K562 (cell line): Measurements from ENCODE around the gene GPX7. TPM values are rescaled to one million over a fixed set of nuclear protein-coding genes. Genes with fewer than 3 reads are reported as not detected.

Experiments
- ATAC-seq: fragments of 200-7000 bp; cut with Tn5 transposase; 3 replicates; pipeline ENCODE4 v1.9.1; 2020; ENCODE audit warnings: moderate library complexity
- BruUV-seq: library from RNA; stranded (reverse); fragments of 400-500 nt; replicated peaks from 2 replicates; lab custom pipeline; 2021; lab: Mats Ljungman, UMichigan
- CTCF ChIA-PET: fragments of 300-600 bp; formaldehyde crosslinking; extraction: SDS; loops from one replicate; lab custom pipeline; 2021; ENCODE audit warnings: low intra/inter-chr PET ratio; lab: Yijun Ruan, JAX
- POLR2A ChIA-PET: fragments of 300-600, 350-650 bp; sonication (Branson Sonifier 250); formaldehyde crosslinking; extraction: SDS; loops from one replicate; lab custom pipeline; 2021; ENCODE audit warnings: antibody characterized with exemption, inconsistent platforms; lab: Yijun Ruan, JAX
- DNase-seq, 4 experiments: peaks; one replicate each; pipeline versions ENCODE4 v3.0.0 to v3.0.0-alpha.2; 2011 to 2018; ENCODE audit warnings: low spot score in 3 of 4, mixed read lengths in 3 of 4; ENCODE audit errors: extremely low read depth in 1 of 4
- FAIRE-seq: peaks from 2 replicates; lab custom pipeline; 2011; peaks lifted over from hg19 to GRCh38; lab: Jason Lieb, UNC
- H2AFZ ChIP-seq: 2 replicates; pipeline ENCODE4 v1.6.0; 2011; ENCODE audit warnings: low read depth, low read length, control low read depth, inconsistent platforms
- H3K27ac ChIP-seq: fragments of 200-600 bp; 3 replicates; pipeline ENCODE4 v1.8.0; 2011; ENCODE audit warnings: low read depth, mild to moderate bottlenecking, control low read depth, inconsistent platforms, low read length, moderate library complexity, mixed read lengths; ENCODE audit errors: extremely low read depth
- H3K27me3 ChIP-seq, 2 experiments: fragments of 300-600 bp in 1 of 2; 2 replicates in 1 of 2; 3 replicates in 1 of 2; pipeline versions ENCODE4 v1.6.0 to v1.8.0; 2011; ENCODE audit warnings: inconsistent platforms in 2 of 2, low read length in 2 of 2, mild to moderate bottlenecking in 1 of 2, mixed read lengths in 1 of 2, moderate library complexity in 1 of 2; ENCODE audit not compliant: control insufficient read depth in 2 of 2, insufficient read depth in 2 of 2
- H3K36me3 ChIP-seq: fragments of 300-600 bp; 3 replicates; pipeline ENCODE4 v1.8.0; 2011; ENCODE audit warnings: mild to moderate bottlenecking, low read length, inconsistent platforms; ENCODE audit not compliant: control insufficient read depth, insufficient read depth
- H3K4me1 ChIP-seq, 2 experiments: fragments of 200-600 bp in 1 of 2; replicated peaks in 1 of 2; 2 replicates in 1 of 2; 3 replicates in 1 of 2; pipeline versions ENCODE4 v1.5.1 to v1.8.0; 2011; ENCODE audit warnings: inconsistent platforms in 2 of 2, low read length in 2 of 2, mild to moderate bottlenecking in 1 of 2, mixed read lengths in 1 of 2, moderate library complexity in 1 of 2; ENCODE audit not compliant: control insufficient read depth in 2 of 2, insufficient read depth in 2 of 2
- H3K4me2 ChIP-seq: 2 replicates; pipeline ENCODE4 v1.6.1; 2011; ENCODE audit warnings: low read length, control low read depth, inconsistent platforms, mixed read lengths; ENCODE audit not compliant: insufficient read depth
- H3K4me3 ChIP-seq: fragments of 200-600 bp; sonication (generic), shearing (Covaris generic); 2 replicates; pipeline ENCODE4 v1.5.1; 2016; ENCODE audit warnings: control low read depth, inconsistent platforms
- H3K79me2 ChIP-seq: fragments of 200-600 bp; 3 replicates; pipeline ENCODE4 v1.8.0; 2011; ENCODE audit warnings: low read length, inconsistent platforms; ENCODE audit not compliant: control insufficient read depth, insufficient read depth
- H3K9ac ChIP-seq, 2 experiments: 2 replicates each; pipeline versions ENCODE4 v1.6.0 to v1.6.1; 2011; ENCODE audit warnings: low read depth in 2 of 2, low read length in 2 of 2, control low read depth in 1 of 2, inconsistent platforms in 1 of 2, mild to moderate bottlenecking in 1 of 2, mixed read lengths in 1 of 2; ENCODE audit not compliant: insufficient read depth in 1 of 2
- H3K9me1 ChIP-seq: one replicate; pipeline ENCODE4 v1.6.0; 2011; ENCODE audit warnings: inconsistent platforms, mild to moderate bottlenecking, low read length, moderate library complexity; ENCODE audit not compliant: control insufficient read depth, insufficient read depth
- H3K9me3 ChIP-seq: replicated peaks from 2 replicates; pipeline ENCODE4 v1.5.1; 2011; ENCODE audit warnings: low read depth, low read length, inconsistent platforms; ENCODE audit not compliant: control insufficient read depth, insufficient read depth
- H4K20me1 ChIP-seq: replicated peaks from 2 replicates; pipeline ENCODE4 v1.6.1; 2011; ENCODE audit warnings: low read length, inconsistent platforms, mixed read lengths; ENCODE audit not compliant: control insufficient read depth, insufficient read depth
- ARHGAP35 ChIP-seq: fragments of 450-650 bp; IDR thresholded peaks from 2 replicates; pipeline ENCODE4 v1.6.1; 2018; ENCODE audit not compliant: partially characterized antibody
- ATF7 ChIP-seq: fragments of 450-650 bp; IDR thresholded peaks from 2 replicates; pipeline ENCODE4 v1.7.1; 2014; ENCODE audit warnings: mild to moderate bottlenecking, moderate library complexity
- DMBX1 ChIP-seq: fragments of 250-450 bp; sonication (Bioruptor Pico); IDR thresholded peaks from 2 replicates; pipeline ENCODE4 v1.8.0; 2022; ENCODE audit warnings: inconsistent platforms, mild to moderate bottlenecking, moderate library complexity, borderline replicate concordance
- E4F1 ChIP-seq: fragments of 250-450 bp; sonication (Bioruptor Pico); IDR thresholded peaks from 2 replicates; pipeline ENCODE4 v1.5.0; 2021; ENCODE audit warnings: mild to moderate bottlenecking, borderline replicate concordance
- GTF2F1 ChIP-seq: IDR thresholded peaks from 2 replicates; pipeline ENCODE4 v1.6.1; 2011; ENCODE audit warnings: low read depth, low read length, improper control_type of control experiment
- KDM1A ChIP-seq, 2 experiments: fragments of 450-650 bp; IDR thresholded peaks; 2 replicates each; pipeline ENCODE4 v1.6.1; 2016; ENCODE audit warnings: mild to moderate bottlenecking in 2 of 2
- MTA2 ChIP-seq: fragments of 450-650 bp; IDR thresholded peaks from 2 replicates; pipeline ENCODE4 v1.6.1; 2016; ENCODE audit warnings: low read depth
- NFRKB ChIP-seq: fragments of 450-650 bp; IDR thresholded peaks from 2 replicates; pipeline ENCODE4 v1.6.1; 2016; ENCODE audit warnings: low read depth
- NR1H2 ChIP-seq: sonication (generic); formaldehyde crosslinking; IDR thresholded peaks from 2 replicates; pipeline ENCODE4 v1.4.0; 2020; ENCODE audit warnings: mild to moderate bottlenecking, missing genetic modification reagents
- POLR2AphosphoS5 ChIP-seq: IDR thresholded peaks from 2 replicates; pipeline ENCODE4 v1.6.1; 2011; ENCODE audit warnings: mild to moderate bottlenecking, low read depth, low read length, moderate library complexity; ENCODE audit not compliant: control insufficient read depth, insufficient read depth
- SIN3B ChIP-seq: fragments of 450-650 bp; IDR thresholded peaks from 2 replicates; pipeline ENCODE4 v1.6.1; 2017; ENCODE audit warnings: low read depth, mild to moderate bottlenecking, moderate library complexity
- TARDBP ChIP-seq: fragments of 450-650 bp; IDR thresholded peaks from 2 replicates; pipeline ENCODE4 v1.6.1; 2016
- WHSC1 ChIP-seq: IDR thresholded peaks from one replicate; pipeline ENCODE4 v1.6.1; 2012; ENCODE audit warnings: low read length, control low read depth, inconsistent platforms
- ZNF121 ChIP-seq: sonication (generic); formaldehyde crosslinking; conservative IDR thresholded peaks from 2 replicates; pipeline ENCODE4 v1.8.0; 2022; ENCODE audit warnings: missing genetic modification reagents
- ZNF212 ChIP-seq: fragments of 450-650 bp; formaldehyde crosslinking; IDR thresholded peaks from 2 replicates; pipeline ENCODE4 v1.4.0; 2020; ENCODE audit warnings: mild to moderate bottlenecking
- ZNF561 ChIP-seq: fragments of 450-650 bp; formaldehyde crosslinking; conservative IDR thresholded peaks from 2 replicates; pipeline ENCODE4 v1.4.0; 2020; ENCODE audit warnings: mild to moderate bottlenecking, moderate library complexity
- ZNF77 ChIP-seq: fragments of 250-450 bp; sonication (Bioruptor Pico); IDR thresholded peaks from 2 replicates; pipeline ENCODE4 v1.5.0; 2020
- WGBS: fragments of 100-300 bp; shearing (Covaris generic); methylation state at CpG from one replicate; pipeline ENCODE4 v1.1.6; 2016; ENCODE audit warnings: low coverage, mixed read lengths; ENCODE audit not compliant: insufficient coverage; ENCODE audit errors: missing lambda C conversion rate; 5-methylcytosine and 5-hydroxymethylcytosine counted together
- in situ Hi-C: fragments of 300-500 bp; cut with MboI; formaldehyde crosslinking; loops from 4 replicates; pipeline ENCODE4 v1.15.0; 2018; ENCODE audit warnings: inconsistent platforms, mixed read lengths
- intact Hi-C: fragments of 100-400 bp; cut with micrococcal nuclease; formaldehyde crosslinking; loops from 2 replicates; pipeline ENCODE4 v1.14.2; 2022
- polyA plus RNA-seq, 8 experiments: library from polyadenylated mRNA; depleted of rRNA in 4 of 8; stranded (reverse) in 5 of 8; unstranded in 3 of 8; fragments of >200 nt; fragmentation: Nextera tagmentation in 2 of 8; fragmentation: Illumina TruSeq in 1 of 8; extraction: Ambion mirVana in 2 of 8; extraction: Trizol in 1 of 8; gene quantifications; 2 replicates each; pipeline versions ENCODE4 v1.2.1 to v1.2.3, GENCODE V29; 2011 to 2014; ENCODE audit warnings: inconsistent platforms in 1 of 8, missing spikeins in 1 of 8
- total RNA-seq, 7 experiments: library from RNA; depleted of rRNA in 6 of 7; stranded (reverse); fragments of >200 nt in 6 of 7; fragmentation: Illumina TruSeq in 2 of 7; extraction: Trizol in 2 of 7; gene quantifications; 2 replicates each; pipeline versions ENCODE4 v1.2.1 to v1.2.3, GENCODE V29; 2011 to 2021; ENCODE audit warnings: low replicate concordance in 1 of 7
- TF ChIP-seq, protein P1 (sequence below): sonication (generic); formaldehyde crosslinking; IDR thresholded peaks from 2 replicates; pipeline ENCODE4 v1.8.0; 2022; ENCODE audit warnings: mild to moderate bottlenecking, missing genetic modification reagents, borderline replicate concordance
- TF ChIP-seq, protein P2 (sequence below): IDR thresholded peaks from 2 replicates; pipeline ENCODE4 v1.6.1; 2014; ENCODE audit warnings: antibody characterized with exemption

Gene GPX7
- total and polyA plus RNA-seq, 9 of the 15 experiments (the other 6 are each of a cell fraction or from before 2014, with no cell fraction given), result 0.08 TPM; not detected in 8

- TF ChIP-seq SIN3B, result no peak
- TF ChIP-seq ATF7, result 0 out of 2 replicates have a peak, but pooled peaks have one; percentile 33
- TF ChIP-seq MTA2, result no peak
Observed at GRCh38 chr1:52574594-52574993, 27.6 kb upstream of the GPX7 start (continued).

- no peaks in the 10 kb centered on the region; a peak in 1 of 5 replicates for H3K4me1 ChIP-seq
- ChIA-PET POLR2A (interaction anchor here (0.6 to 1.2 kb wide), 2 partner anchors 16 to 37 kb away, joined by 3 to 4 read pairs; no protein-coding TSS in a partner anchor), CTCF (no interaction called here)
- in situ Hi-C loops, result no loop called here
- BruUV-seq, result no TSS peak
- FAIRE-seq (no peak), DNase-seq (no peak), ATAC-seq (no peak)
- H3K4me3 ChIP-seq, result no peak overlapping the region
- no peak overlapping the region for H3K9ac ChIP-seq
- no peaks in the 10 kb centered on the region for H3K36me3 ChIP-seq
- H3K4me2 ChIP-seq, result no peak overlapping the region
- no peak overlapping the region for H3K27ac ChIP-seq
- H2AFZ ChIP-seq, result no peak overlapping the region
- H3K9me1 ChIP-seq, result no peaks in the 10 kb centered on the region
- H4K20me1 ChIP-seq, result no peaks in the 10 kb centered on the region
- intact Hi-C loops, result no loop called here
- H3K9me3 ChIP-seq, result no peaks in the 10 kb centered on the region
- 0 out of 5 replicates have a peak, but pooled peaks cover 0 to 4% of the 10 kb centered on the region in 2 experiments for H3K27me3 ChIP-seq
- no peaks in the 10 kb centered on the region for H3K79me2 ChIP-seq
- WGBS, result 86% methylated on average over 1 of the region's 1 CpG
- TF ChIP-seq DMBX1 (CRISPR knock-in tag) (no peak), KDM1A (IDR thresholded peaks at IDR 0.05) (peak in 1 of 2 experiments; percentile 45; a peak in 1 of 4 replicates), WHSC1 (no peak), GTF2F1 (no peak), POLR2AphosphoS5 (no peak), TARDBP (no peak), NFRKB (no peak), ARHGAP35 (no peak), ZNF212 (CRISPR knock-in tag) (no peak), ZNF77 (CRISPR knock-in tag) (no peak), ZNF121 (CRISPR knock-in tag) (peak; percentile 98), NR1H2 (no peak), E4F1 (CRISPR knock-in tag) (no peak), ZNF561 (CRISPR knock-in tag) (no peak)
- TF ChIP-seq, protein P1, sequence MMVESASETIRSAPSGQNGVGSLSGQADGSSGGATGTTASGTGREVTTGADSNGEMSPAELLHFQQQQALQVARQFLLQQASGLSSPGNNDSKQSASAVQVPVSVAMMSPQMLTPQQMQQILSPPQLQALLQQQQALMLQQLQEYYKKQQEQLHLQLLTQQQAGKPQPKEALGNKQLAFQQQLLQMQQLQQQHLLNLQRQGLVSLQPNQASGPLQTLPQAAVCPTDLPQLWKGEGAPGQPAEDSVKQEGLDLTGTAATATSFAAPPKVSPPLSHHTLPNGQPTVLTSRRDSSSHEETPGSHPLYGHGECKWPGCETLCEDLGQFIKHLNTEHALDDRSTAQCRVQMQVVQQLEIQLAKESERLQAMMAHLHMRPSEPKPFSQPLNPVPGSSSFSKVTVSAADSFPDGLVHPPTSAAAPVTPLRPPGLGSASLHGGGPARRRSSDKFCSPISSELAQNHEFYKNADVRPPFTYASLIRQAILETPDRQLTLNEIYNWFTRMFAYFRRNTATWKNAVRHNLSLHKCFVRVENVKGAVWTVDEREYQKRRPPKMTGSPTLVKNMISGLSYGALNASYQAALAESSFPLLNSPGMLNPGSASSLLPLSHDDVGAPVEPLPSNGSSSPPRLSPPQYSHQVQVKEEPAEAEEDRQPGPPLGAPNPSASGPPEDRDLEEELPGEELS (CRISPR knock-in tag), result no peak
- TF ChIP-seq, protein P2, sequence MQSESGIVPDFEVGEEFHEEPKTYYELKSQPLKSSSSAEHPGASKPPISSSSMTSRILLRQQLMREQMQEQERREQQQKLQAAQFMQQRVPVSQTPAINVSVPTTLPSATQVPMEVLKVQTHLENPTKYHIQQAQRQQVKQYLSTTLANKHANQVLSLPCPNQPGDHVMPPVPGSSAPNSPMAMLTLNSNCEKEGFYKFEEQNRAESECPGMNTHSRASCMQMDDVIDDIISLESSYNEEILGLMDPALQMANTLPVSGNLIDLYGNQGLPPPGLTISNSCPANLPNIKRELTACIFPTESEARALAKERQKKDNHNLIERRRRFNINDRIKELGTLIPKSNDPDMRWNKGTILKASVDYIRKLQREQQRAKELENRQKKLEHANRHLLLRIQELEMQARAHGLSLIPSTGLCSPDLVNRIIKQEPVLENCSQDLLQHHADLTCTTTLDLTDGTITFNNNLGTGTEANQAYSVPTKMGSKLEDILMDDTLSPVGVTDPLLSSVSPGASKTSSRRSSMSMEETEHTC, result no peak
Observed at GRCh38 chr1:52576074-52576473, 26.1 kb upstream of the GPX7 start.
